CD4-positive, alpha-beta T cell treated with Interleukin-1 beta for 1 hour (primary cell): ENCODE measurements around the gene FNDC3B.

Experiments
- DNase-seq, 2 donors: peaks; one replicate each; pipeline ENCODE4 v3.0.0-alpha.2; 2020 to 2022

Gene FNDC3B

DNA sequence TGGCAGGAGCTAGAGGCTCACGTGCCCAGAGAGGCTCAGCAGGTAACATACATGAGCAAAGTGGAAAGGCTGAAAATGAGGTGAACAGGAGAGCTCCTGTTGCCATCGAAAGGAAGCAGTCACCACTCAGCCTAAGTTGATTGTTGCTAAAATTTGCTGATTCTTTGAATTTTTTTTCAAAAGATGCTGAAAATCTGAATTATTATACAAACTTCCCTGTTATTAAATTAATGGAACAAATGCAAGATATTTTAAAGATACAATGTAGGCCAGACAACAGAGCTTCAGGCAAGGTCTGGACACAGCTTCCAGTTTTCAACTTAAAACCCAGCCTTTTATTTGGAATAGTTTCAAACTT is 257.6 kb downstream of the FNDC3B start:
- DNase-seq = no peak

DNA sequence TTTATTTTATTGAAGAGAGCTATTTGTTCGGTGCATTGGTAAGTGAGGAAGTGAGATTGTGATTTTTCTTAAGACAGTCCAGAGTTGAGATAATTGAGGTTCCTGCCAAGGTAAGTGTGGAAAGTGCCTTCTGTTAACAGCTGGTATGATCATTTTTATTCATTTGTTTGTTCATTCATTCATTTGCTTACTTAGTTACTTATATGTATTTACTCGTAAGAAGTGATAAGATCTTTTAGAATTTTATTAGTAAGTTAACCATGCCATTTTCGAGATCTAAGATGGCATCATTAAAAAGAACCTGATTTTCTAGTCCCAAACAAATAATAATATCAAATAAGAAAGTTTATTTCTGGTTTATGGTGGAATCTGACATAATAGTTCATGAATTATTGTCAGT is 258.9 kb downstream of the FNDC3B start:
- no peak for DNase-seq

GRCh38 chr3:172300187-172300586 is 260.8 kb downstream of the FNDC3B start:
- no peak for DNase-seq

- DNase-seq = no peak
Measured at GRCh38 chr3:172300862-172301261, 261.5 kb downstream of the FNDC3B start.

DNA sequence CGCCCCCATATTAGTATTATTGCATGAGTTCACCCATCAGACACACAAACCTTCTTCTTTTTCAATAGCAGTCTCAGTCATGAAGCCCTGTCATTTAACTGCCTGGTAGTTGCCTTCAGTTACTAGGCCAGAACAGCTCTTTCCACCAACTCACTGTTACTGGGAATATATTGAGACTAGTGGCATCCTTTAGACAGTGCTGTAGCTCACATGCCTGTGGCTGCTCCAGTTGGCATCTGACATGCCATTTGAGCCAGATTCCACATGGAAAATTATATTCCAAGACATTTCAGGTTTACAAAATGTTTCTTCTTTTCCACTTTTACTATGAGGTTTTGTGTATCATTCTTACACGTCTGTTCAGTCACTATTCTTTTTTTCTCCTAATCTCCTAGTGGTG is 262.8 kb downstream of the FNDC3B start:
- DNase-seq = no peak

- no peak for DNase-seq
Measured at GRCh38 chr3:172303181-172303580, 263.8 kb downstream of the FNDC3B start.

DNA sequence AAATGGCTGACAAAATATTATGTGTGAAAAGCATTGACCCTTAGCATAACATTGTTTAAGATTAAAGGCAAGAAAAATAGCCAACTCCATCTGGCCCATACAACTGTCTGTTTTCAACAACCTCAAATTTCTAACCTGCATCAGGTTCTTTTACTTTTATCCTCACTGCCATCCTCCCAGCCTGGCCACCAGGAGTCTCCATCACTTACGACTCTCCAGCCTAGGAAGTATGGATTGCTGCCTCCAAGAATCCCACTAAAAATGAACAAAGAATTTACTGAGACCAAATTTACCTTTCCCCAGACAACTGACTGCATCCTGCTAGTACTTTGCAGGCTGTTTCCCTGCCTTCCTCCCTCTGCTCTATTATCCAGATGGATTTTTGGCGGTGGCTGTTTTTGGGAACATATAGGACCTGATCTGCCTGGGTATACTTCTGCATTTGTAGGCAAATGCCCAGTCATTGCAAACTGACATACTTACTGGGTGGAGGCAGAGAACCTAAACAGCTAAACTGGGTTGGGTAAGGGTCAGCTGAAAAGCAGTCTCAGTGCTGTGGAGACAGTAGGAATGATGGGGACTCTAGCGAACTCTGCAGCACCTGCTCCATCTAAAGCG is 264.7 kb downstream of the FNDC3B start:
- no peak for DNase-seq

GRCh38 chr3:172305552-172305951 is 266.2 kb downstream of the FNDC3B start:
- no peak for DNase-seq

DNA sequence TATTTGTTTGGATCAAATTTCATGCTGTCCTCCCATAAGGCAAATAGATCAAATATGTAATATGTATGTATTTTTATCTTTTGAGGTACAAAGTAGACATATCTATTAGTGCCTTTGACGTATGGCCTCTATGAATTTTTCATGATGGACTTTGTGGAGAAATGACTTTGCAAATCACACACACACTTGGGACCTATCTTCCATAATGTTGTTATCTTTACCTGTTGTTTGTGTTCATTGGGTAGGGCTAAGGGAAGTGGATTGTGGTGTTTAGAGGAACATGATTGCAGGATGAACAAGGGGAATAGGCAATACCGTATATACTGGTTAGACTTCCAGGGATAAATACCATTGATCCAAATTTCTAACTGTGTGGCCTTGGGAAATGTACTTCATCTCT is 266.6 kb downstream of the FNDC3B start:
- DNase-seq = no peak

- DNase-seq = no peak
Measured at GRCh38 chr3:172307141-172307560, 267.8 kb downstream of the FNDC3B start.

- no peak for DNase-seq
Measured at GRCh38 chr3:172309059-172309458, 269.7 kb downstream of the FNDC3B start.

DNA sequence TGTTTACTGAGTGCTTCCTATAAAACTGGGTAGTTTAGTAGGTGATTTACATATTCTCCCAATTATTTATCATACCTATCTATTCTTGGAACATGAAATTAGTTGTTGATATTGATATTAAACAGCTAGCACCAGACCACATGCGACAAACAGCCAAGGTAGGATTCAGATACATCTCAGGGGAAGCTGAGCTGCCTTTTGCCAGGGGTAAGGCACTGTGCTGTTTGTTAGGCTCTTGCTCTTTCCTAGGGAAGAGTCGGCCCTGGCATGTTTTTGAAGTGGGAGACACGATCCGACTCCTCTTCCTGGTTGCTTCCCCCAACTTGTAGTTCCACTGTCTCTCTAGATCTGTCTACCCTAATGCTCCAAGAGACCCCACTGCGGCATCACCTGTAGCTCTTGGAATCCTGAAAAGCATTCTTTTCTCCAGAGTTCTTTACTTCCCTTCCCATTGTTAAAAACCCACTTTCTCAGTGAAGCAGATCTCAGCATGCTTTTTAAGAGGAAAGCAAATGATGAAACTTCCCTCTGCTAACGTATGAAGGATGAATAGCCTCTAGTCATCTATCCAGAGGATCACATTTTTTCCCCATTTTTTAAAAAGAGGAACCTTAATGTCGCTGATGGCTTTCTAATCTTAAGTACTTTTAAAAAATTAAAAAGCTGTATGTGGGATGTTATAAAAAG is 270.5 kb downstream of the FNDC3B start:
- no peak for DNase-seq

- no peak for DNase-seq
Measured at GRCh38 chr3:172310428-172310760, 271.0 kb downstream of the FNDC3B start.

DNA sequence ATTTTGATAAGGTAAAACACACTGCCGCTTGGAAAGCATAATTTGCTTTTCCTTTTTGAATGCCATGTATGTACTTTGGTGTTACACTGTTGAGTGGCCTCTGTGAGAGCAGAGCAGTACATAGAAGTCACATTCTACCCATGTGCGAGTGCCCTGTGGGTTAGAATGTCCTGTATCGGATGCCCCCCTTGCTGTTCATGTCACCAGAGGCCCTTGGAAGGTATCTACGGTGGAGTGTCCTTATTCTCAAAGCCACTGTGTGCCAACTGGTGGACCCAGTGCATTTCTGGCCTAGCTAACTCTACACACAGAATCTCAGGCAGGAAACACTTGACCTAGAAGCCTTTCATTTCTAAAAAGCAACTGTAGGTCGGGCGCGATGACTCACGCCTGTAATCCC is 271.8 kb downstream of the FNDC3B start:
- DNase-seq = no peak

DNA sequence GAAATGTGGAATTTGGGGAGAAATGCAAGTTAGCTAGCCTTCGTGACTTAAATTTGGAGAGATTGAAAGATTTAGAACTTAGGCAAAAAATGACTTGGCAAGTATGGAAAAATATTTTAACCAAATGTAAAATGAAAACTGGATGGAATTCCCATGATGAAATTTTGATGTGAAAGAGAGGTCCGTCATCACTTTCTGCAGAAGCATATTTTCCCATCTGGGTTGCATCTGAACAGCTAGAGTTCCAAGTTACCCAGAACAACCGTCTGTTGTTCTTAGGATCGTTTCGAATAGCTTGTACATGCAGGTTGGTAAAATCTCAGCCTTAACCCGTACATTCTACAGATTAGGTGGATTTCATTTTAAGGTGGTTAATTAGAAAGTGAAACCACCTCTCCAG is 272.6 kb downstream of the FNDC3B start:
- DNase-seq = no peak

- DNase-seq = no peak
Measured at GRCh38 chr3:172312711-172313110, 273.3 kb downstream of the FNDC3B start.

DNA sequence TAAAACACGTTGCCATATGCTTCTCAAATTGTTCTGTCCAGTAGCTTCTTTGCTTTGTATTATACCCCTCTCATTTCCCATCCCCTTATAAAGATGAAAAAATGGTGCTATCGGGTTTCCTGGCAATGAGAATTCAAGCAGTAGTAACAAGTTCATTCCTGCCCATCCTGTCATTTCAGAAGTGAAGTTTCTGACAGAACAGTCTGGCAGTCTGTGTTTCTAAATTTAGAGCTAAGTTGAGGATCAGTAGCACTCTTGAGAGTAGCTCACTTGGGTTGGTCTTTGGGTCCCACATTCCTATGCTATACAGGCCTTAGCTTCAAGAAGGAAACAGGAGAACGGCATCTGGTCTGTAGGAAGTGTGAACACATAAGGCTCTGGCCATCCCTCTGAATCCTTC is 274.3 kb downstream of the FNDC3B start:
- DNase-seq = no peak

- DNase-seq = no peak
Measured at GRCh38 chr3:172314591-172315160, 275.3 kb downstream of the FNDC3B start.

- DNase-seq = no peak
Measured at GRCh38 chr3:172315401-172316091, 276.2 kb downstream of the FNDC3B start.

- DNase-seq = no peak
Measured at GRCh38 chr3:172316758-172317157, 277.4 kb downstream of the FNDC3B start.

- DNase-seq = no peak
Measured at GRCh38 chr3:172317481-172317880, 278.1 kb downstream of the FNDC3B start.

DNA sequence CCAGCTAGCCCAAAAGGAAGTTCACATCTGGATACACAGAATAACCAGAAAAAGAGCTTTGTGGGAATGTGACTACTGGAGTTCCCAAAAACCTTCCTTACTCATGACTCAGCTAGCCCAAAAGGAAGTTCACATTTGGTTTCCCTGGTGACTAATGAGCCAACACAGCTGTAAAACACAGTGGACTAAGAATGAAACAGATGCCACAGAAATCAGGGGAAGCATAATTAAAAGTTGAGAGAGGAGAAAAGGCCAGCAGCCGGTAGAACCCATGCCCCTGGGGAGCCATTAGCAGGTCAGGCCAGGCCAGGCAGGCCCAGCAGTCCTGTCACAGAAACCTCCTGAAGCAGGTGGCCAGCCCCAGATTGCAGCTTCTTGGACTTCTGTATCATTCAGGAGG is 278.6 kb downstream of the FNDC3B start:
- peak in 1 of 2 donors; percentile 4 for DNase-seq

GRCh38 chr3:172319595-172319994 is 280.2 kb downstream of the FNDC3B start:
- DNase-seq = no peak

DNA sequence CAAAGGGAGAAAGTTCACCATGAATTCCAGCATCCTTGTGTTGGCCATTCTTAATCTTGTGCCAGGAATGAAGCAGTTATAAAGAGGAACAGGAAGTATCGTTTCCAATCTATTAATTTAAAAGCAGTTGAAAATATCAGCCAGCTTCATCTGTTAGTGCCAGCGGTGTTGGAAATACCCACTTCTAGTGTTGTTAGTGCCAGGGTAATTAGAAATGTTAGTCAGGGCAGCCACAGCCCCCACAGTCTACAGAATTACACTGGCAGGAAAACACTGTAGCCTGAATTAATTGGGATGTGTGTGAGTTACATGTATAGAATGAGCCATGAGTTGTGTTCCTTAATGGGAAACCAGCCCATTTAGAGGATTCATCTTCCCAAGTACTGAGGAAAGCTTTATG is 281.1 kb downstream of the FNDC3B start:
- no peak for DNase-seq
